ENCODE data around the gene C11orf97.

- TF ChIP-seq SIX5 (IDR thresholded peaks at IDR 0.05; ENCODE audit: borderline replicate concordance in 1 of 2, insufficient read depth in 1 of 2, low read depth in 1 of 2, low read length in 2 of 2) (no peak), POLR2A (conservative IDR thresholded peaks at IDR 0.05) (no peak)
Measured at GRCh38 chr11:94528551-94528950, 16.3 kb downstream of the C11orf97 start.
